ENCODE results near the gene B3GNT8.
"Not testable (repeated sequence)": the region's sequence is repeated elsewhere in the genome, so short reads cannot be mapped to it uniquely, and the experiment has no call there.

B3GNT8 gene

GRCh38 chr19:41411100-41411967, 15.8 kb downstream of the B3GNT8 start:
- no peaks in the 10 kb centered on the region for H3K79me2 ChIP-seq (ENCODE audit: insufficient read depth, low read length)
- H3K27me3 ChIP-seq (ENCODE audit: insufficient read depth, low read length, poor library complexity, severe bottlenecking) = no peaks in the 10 kb centered on the region
- H4K20me1 ChIP-seq (ENCODE audit: insufficient read depth, low read length, poor library complexity, severe bottlenecking) = no peaks in the 10 kb centered on the region
- H3K4me2 ChIP-seq (ENCODE audit: low read depth, low read length, poor library complexity, severe bottlenecking) = no peak overlapping the region
- no peaks in the 10 kb centered on the region for H3K9me3 ChIP-seq (ENCODE audit: insufficient read depth, low read depth, low read length)
- H2AFZ ChIP-seq (ENCODE audit: low read length) = no peak overlapping the region
- no peaks in the 10 kb centered on the region for H3F3A ChIP-seq (ENCODE audit: low read depth)
- no peak overlapping the region for H3K9ac ChIP-seq (ENCODE audit: low read depth, low read length, poor library complexity, severe bottlenecking)
- TF ChIP-seq, protein P1, sequence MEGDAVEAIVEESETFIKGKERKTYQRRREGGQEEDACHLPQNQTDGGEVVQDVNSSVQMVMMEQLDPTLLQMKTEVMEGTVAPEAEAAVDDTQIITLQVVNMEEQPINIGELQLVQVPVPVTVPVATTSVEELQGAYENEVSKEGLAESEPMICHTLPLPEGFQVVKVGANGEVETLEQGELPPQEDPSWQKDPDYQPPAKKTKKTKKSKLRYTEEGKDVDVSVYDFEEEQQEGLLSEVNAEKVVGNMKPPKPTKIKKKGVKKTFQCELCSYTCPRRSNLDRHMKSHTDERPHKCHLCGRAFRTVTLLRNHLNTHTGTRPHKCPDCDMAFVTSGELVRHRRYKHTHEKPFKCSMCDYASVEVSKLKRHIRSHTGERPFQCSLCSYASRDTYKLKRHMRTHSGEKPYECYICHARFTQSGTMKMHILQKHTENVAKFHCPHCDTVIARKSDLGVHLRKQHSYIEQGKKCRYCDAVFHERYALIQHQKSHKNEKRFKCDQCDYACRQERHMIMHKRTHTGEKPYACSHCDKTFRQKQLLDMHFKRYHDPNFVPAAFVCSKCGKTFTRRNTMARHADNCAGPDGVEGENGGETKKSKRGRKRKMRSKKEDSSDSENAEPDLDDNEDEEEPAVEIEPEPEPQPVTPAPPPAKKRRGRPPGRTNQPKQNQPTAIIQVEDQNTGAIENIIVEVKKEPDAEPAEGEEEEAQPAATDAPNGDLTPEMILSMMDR (conservative IDR thresholded peaks at IDR 0.05; ENCODE audit: low read length) = no peak
- TF ChIP-seq EZH2phosphoT487 (IDR thresholded peaks at IDR 0.05; ENCODE audit: borderline replicate concordance) = no peak
- no peak overlapping the region for H3K4me3 ChIP-seq (ENCODE audit: low read length, poor library complexity, severe bottlenecking)
- no peaks in the 10 kb centered on the region for H3K9me2 ChIP-seq (replicated peaks; ENCODE audit: low read depth, low read length)
- H3K36me3 ChIP-seq (ENCODE audit: insufficient read depth, low read length) = peaks cover 5% of the 10 kb centered on the region; the same call in 1 of the 2 replicates
- no peaks in the 10 kb centered on the region for H3K4me1 ChIP-seq (ENCODE audit: insufficient read depth, low read length, poor library complexity, severe bottlenecking)

DNA sequence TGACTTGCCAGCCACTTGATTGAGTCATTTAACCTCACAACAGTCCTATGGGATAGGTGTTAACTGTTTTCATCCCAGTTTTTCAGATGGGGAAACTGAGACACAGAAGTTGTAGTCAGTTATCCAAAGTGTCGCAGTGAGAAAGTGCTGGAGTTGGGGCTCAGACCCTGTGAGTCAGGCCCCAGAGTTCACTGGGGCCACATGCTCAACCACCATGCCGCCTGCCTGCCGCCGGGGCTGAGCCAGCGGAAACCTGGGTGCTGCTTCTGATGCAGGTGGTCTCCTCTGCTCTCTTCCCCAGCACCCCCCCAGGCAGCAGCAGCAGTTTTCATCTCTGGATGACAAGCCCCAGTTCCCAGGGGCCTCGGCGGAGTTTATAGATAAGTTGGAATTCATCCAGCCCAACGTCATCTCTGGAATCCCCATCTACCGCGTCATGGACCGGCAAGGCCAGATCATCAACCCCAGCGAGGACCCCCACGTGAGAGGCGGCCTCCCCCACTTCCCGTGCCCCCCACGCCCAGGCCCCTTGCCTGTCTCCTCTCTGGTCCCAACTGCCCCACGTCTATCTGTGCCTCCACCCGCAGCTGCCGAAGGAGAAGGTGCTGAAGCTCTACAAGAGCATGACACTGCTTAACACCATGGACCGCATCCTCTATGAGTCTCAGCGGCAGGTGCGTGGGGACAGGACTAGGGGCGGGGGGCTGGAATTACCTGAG, 16.7 kb downstream of the B3GNT8 start:
- no peaks in the 10 kb centered on the region for H3K9me2 ChIP-seq (replicated peaks; ENCODE audit: low read depth, low read length)
- H3K9ac ChIP-seq (ENCODE audit: low read depth, low read length, poor library complexity, severe bottlenecking) = no peak overlapping the region
- H3K4me2 ChIP-seq (ENCODE audit: low read depth, low read length, poor library complexity, severe bottlenecking) = no peak overlapping the region

GRCh38 chr19:41409288-41409687, 17.9 kb downstream of the B3GNT8 start:
- Histone ChIP-seq H3K4me2 (ENCODE audit: low read depth, low read length, poor library complexity, severe bottlenecking) (no peak overlapping the region), H2AFZ (ENCODE audit: low read length) (no peak overlapping the region), H3K9ac (ENCODE audit: low read depth, low read length, poor library complexity, severe bottlenecking) (no peak overlapping the region)

More for the DNA sequence above, 16.7 kb downstream of the B3GNT8 start:
- Histone ChIP-seq H3K79me2 (ENCODE audit: insufficient read depth, low read length) (no peaks in the 10 kb centered on the region), H3K9me3 (ENCODE audit: insufficient read depth, low read depth, low read length) (no peaks in the 10 kb centered on the region), H3K4me1 (ENCODE audit: insufficient read depth, low read length, poor library complexity, severe bottlenecking) (no peaks in the 10 kb centered on the region), H2AFZ (ENCODE audit: low read length) (no peak overlapping the region), H3K36me3 (ENCODE audit: insufficient read depth, low read length) (peaks cover 5% of the 10 kb centered on the region; the same call in 1 of the 2 replicates), H3K4me3 (ENCODE audit: low read length, poor library complexity, severe bottlenecking) (no peak overlapping the region), H4K20me1 (ENCODE audit: insufficient read depth, low read length, poor library complexity, severe bottlenecking) (no peaks in the 10 kb centered on the region), H3F3A (ENCODE audit: low read depth) (no peaks in the 10 kb centered on the region), H3K27me3 (ENCODE audit: insufficient read depth, low read length, poor library complexity, severe bottlenecking) (no peaks in the 10 kb centered on the region)
- TF ChIP-seq, protein P1 (conservative IDR thresholded peaks at IDR 0.05; ENCODE audit: low read length) = no peak
- no peak for TF ChIP-seq EZH2phosphoT487 (IDR thresholded peaks at IDR 0.05; ENCODE audit: borderline replicate concordance)

GRCh38 chr19:41408846-41409245, 18.3 kb downstream of the B3GNT8 start:
- not testable (repeated sequence) for H3K9me2 ChIP-seq (replicated peaks; ENCODE audit: low read depth, low read length); H2AFZ ChIP-seq (ENCODE audit: low read length); H3F3A ChIP-seq (ENCODE audit: low read depth); H3K9ac ChIP-seq (ENCODE audit: low read depth, low read length, poor library complexity, severe bottlenecking); H3K4me2 ChIP-seq (ENCODE audit: low read depth, low read length, poor library complexity, severe bottlenecking); H3K27me3 ChIP-seq (ENCODE audit: insufficient read depth, low read length, poor library complexity, severe bottlenecking); H3K36me3 ChIP-seq (ENCODE audit: insufficient read depth, low read length); H4K20me1 ChIP-seq (ENCODE audit: insufficient read depth, low read length, poor library complexity, severe bottlenecking); H3K9me3 ChIP-seq (ENCODE audit: insufficient read depth, low read depth, low read length); H3K4me1 ChIP-seq (ENCODE audit: insufficient read depth, low read length, poor library complexity, severe bottlenecking); H3K4me3 ChIP-seq (ENCODE audit: low read length, poor library complexity, severe bottlenecking); H3K79me2 ChIP-seq (ENCODE audit: insufficient read depth, low read length)

More at GRCh38 chr19:41409288-41409687, 17.9 kb downstream of the B3GNT8 start:
- H3K4me1 ChIP-seq (ENCODE audit: insufficient read depth, low read length, poor library complexity, severe bottlenecking) = no peaks in the 10 kb centered on the region
- no peaks in the 10 kb centered on the region for H3K9me2 ChIP-seq (replicated peaks; ENCODE audit: low read depth, low read length)
- H3K9me3 ChIP-seq (ENCODE audit: insufficient read depth, low read depth, low read length) = no peaks in the 10 kb centered on the region
- no peak for TF ChIP-seq EZH2phosphoT487 (IDR thresholded peaks at IDR 0.05; ENCODE audit: borderline replicate concordance)
- TF ChIP-seq, protein P1 (conservative IDR thresholded peaks at IDR 0.05; ENCODE audit: low read length) = no peak
- H3K79me2 ChIP-seq (ENCODE audit: insufficient read depth, low read length) = no peaks in the 10 kb centered on the region
- H3F3A ChIP-seq (ENCODE audit: low read depth) = no peaks in the 10 kb centered on the region
- H3K4me3 ChIP-seq (ENCODE audit: low read length, poor library complexity, severe bottlenecking) = no peak overlapping the region
- H3K27me3 ChIP-seq (ENCODE audit: insufficient read depth, low read length, poor library complexity, severe bottlenecking) = no peaks in the 10 kb centered on the region
- H4K20me1 ChIP-seq (ENCODE audit: insufficient read depth, low read length, poor library complexity, severe bottlenecking) = no peaks in the 10 kb centered on the region
- H3K36me3 ChIP-seq (ENCODE audit: insufficient read depth, low read length) = peaks cover 1% of the 10 kb centered on the region; the same call in 1 of the 2 replicates
